ENCODE measurements around the gene WDR27.
"Not testable (repeated sequence)": the region's sequence is repeated elsewhere in the genome, so short reads cannot be mapped to it uniquely, and the experiment has no call there.

WDR27 gene

GRCh38 chr6:169648092-169648491 is 53.7 kb downstream of the WDR27 start:
- Histone ChIP-seq H3K4me3 (ENCODE audit: low read depth, low read length, poor library complexity, severe bottlenecking) (no peak overlapping the region), H3K27ac (ENCODE audit: low read depth, low read length, poor library complexity, severe bottlenecking) (no peak overlapping the region), H3K79me2 (ENCODE audit: insufficient read depth, low read length) (no peaks in the 10 kb centered on the region), H3K4me2 (ENCODE audit: low read length) (no peak overlapping the region), H3K9ac (ENCODE audit: low read length) (no peak overlapping the region), H3K36me3 (ENCODE audit: insufficient read depth, low read length) (peaks cover 8% of the 10 kb centered on the region; the same call in 1 of the 2 replicates), H3K9me3 (ENCODE audit: low read length) (no peaks in the 10 kb centered on the region), H2AFZ (ENCODE audit: low read length) (no peak overlapping the region), H3F3A (ENCODE audit: insufficient read depth, low read length) (no peaks in the 10 kb centered on the region), H3K27me3 (ENCODE audit: insufficient read depth, low read length) (no peaks in the 10 kb centered on the region), H3K9me2 (ENCODE audit: low read depth, low read length) (no peaks in the 10 kb centered on the region), H3K4me1 (ENCODE audit: insufficient read depth, low read length, severe bottlenecking) (no peaks in the 10 kb centered on the region), H4K20me1 (ENCODE audit: insufficient read depth, low read length) (no peaks in the 10 kb centered on the region)
- no peak for TF ChIP-seq CTCF (IDR thresholded peaks at IDR 0.05; ENCODE audit: low read length)
- TF ChIP-seq EZH2 (IDR thresholded peaks at IDR 0.05; ENCODE audit: borderline replicate concordance, low read length), result no peak

GRCh38 chr6:169647637-169648036 is 54.2 kb downstream of the WDR27 start:
- H3F3A ChIP-seq (ENCODE audit: insufficient read depth, low read length), result no peaks in the 10 kb centered on the region
- H3K9ac ChIP-seq (ENCODE audit: low read length), result no peak overlapping the region
- H3K27ac ChIP-seq (ENCODE audit: low read depth, low read length, poor library complexity, severe bottlenecking), result no peak overlapping the region
- H4K20me1 ChIP-seq (ENCODE audit: insufficient read depth, low read length), result no peaks in the 10 kb centered on the region
- H3K36me3 ChIP-seq (ENCODE audit: insufficient read depth, low read length), result peaks cover 8% of the 10 kb centered on the region; the same call in 1 of the 2 replicates
- H3K9me3 ChIP-seq (ENCODE audit: low read length), result no peaks in the 10 kb centered on the region
- H3K27me3 ChIP-seq (ENCODE audit: insufficient read depth, low read length), result no peaks in the 10 kb centered on the region
- no peak for TF ChIP-seq CTCF (IDR thresholded peaks at IDR 0.05; ENCODE audit: low read length)
- TF ChIP-seq EZH2 (IDR thresholded peaks at IDR 0.05; ENCODE audit: borderline replicate concordance, low read length), result no peak
- H3K79me2 ChIP-seq (ENCODE audit: insufficient read depth, low read length), result no peaks in the 10 kb centered on the region
- H2AFZ ChIP-seq (ENCODE audit: low read length), result no peak overlapping the region
- H3K4me1 ChIP-seq (ENCODE audit: insufficient read depth, low read length, severe bottlenecking), result no peaks in the 10 kb centered on the region
- H3K4me2 ChIP-seq (ENCODE audit: low read length), result no peak overlapping the region
- H3K4me3 ChIP-seq (ENCODE audit: low read depth, low read length, poor library complexity, severe bottlenecking), result no peak overlapping the region
- no peaks in the 10 kb centered on the region for H3K9me2 ChIP-seq (ENCODE audit: low read depth, low read length)

GRCh38 chr6:169646906-169647567 is 54.8 kb downstream of the WDR27 start:
- H3K4me1 ChIP-seq (ENCODE audit: insufficient read depth, low read length, severe bottlenecking), result no peaks in the 10 kb centered on the region
- no peak for TF ChIP-seq EZH2 (IDR thresholded peaks at IDR 0.05; ENCODE audit: borderline replicate concordance, low read length)
- H3K9me3 ChIP-seq (ENCODE audit: low read length), result no peaks in the 10 kb centered on the region

GRCh38 chr6:169645459-169645858 is 56.4 kb downstream of the WDR27 start:
- H3K9ac ChIP-seq (ENCODE audit: low read length), result not testable (repeated sequence)

More at GRCh38 chr6:169646906-169647567, 54.8 kb downstream of the WDR27 start:
- Histone ChIP-seq H3K27me3 (ENCODE audit: insufficient read depth, low read length) (no peaks in the 10 kb centered on the region), H3K4me3 (ENCODE audit: low read depth, low read length, poor library complexity, severe bottlenecking) (no peak overlapping the region), H3K9ac (ENCODE audit: low read length) (no peak overlapping the region), H3K4me2 (ENCODE audit: low read length) (no peak overlapping the region), H3K9me2 (ENCODE audit: low read depth, low read length) (no peaks in the 10 kb centered on the region), H2AFZ (ENCODE audit: low read length) (no peak overlapping the region), H3K36me3 (ENCODE audit: insufficient read depth, low read length) (peaks cover 8% of the 10 kb centered on the region; the same call in 1 of the 2 replicates), H3F3A (ENCODE audit: insufficient read depth, low read length) (no peaks in the 10 kb centered on the region), H3K79me2 (ENCODE audit: insufficient read depth, low read length) (no peaks in the 10 kb centered on the region), H3K27ac (ENCODE audit: low read depth, low read length, poor library complexity, severe bottlenecking) (no peak overlapping the region), H4K20me1 (ENCODE audit: insufficient read depth, low read length) (no peaks in the 10 kb centered on the region)

More at GRCh38 chr6:169645459-169645858, 56.4 kb downstream of the WDR27 start:
- not testable (repeated sequence) for H3K9me2 ChIP-seq (ENCODE audit: low read depth, low read length); H3F3A ChIP-seq (ENCODE audit: insufficient read depth, low read length); H3K4me2 ChIP-seq (ENCODE audit: low read length); H3K27me3 ChIP-seq (ENCODE audit: insufficient read depth, low read length); H2AFZ ChIP-seq (ENCODE audit: low read length); H3K27ac ChIP-seq (ENCODE audit: low read depth, low read length, poor library complexity, severe bottlenecking); H3K36me3 ChIP-seq (ENCODE audit: insufficient read depth, low read length); H3K79me2 ChIP-seq (ENCODE audit: insufficient read depth, low read length); H3K4me3 ChIP-seq (ENCODE audit: low read depth, low read length, poor library complexity, severe bottlenecking); H3K4me1 ChIP-seq (ENCODE audit: insufficient read depth, low read length, severe bottlenecking); H4K20me1 ChIP-seq (ENCODE audit: insufficient read depth, low read length); H3K9me3 ChIP-seq (ENCODE audit: low read length)
